Measurements from ENCODE around the gene LMTK2.

Gene LMTK2

GRCh38 chr7:98234429-98235147 is 127.9 kb downstream of the LMTK2 start:
- Histone ChIP-seq H3K79me2 (ENCODE audit: insufficient read depth, low read length) (no peaks in the 10 kb centered on the region), H3K9ac (ENCODE audit: low read length) (no peak overlapping the region), H4K20me1 (ENCODE audit: low read depth, low read length) (no peaks in the 10 kb centered on the region), H3K27me3 (ENCODE audit: low read length) (no peaks in the 10 kb centered on the region), H3K9me2 (replicated peaks; ENCODE audit: insufficient read depth, low read length) (no peaks in the 10 kb centered on the region), H2AFZ (ENCODE audit: low read depth, low read length, severe bottlenecking) (no peak overlapping the region), H3K27ac (ENCODE audit: low read depth, low read length) (no peak overlapping the region), H3K9me3 (ENCODE audit: insufficient read depth, low read length) (no peaks in the 10 kb centered on the region), H3F3A (ENCODE audit: insufficient read depth) (no peaks in the 10 kb centered on the region), H3K4me2 (ENCODE audit: low read depth, low read length, poor library complexity, severe bottlenecking) (no peak overlapping the region), H3K36me3 (ENCODE audit: low read length) (no peaks in the 10 kb centered on the region), H3K4me3 (ENCODE audit: insufficient read depth, low read length, poor library complexity, severe bottlenecking) (no peak overlapping the region)
- no peak for TF ChIP-seq CTCF (IDR thresholded peaks at IDR 0.05; ENCODE audit: insufficient read depth, low read length, poor library complexity, severe bottlenecking)
- TF ChIP-seq EZH2phosphoT487 (conservative IDR thresholded peaks at IDR 0.05; ENCODE audit: low read length) = no peak

GRCh38 chr7:98235901-98236300 is 129.2 kb downstream of the LMTK2 start:
- H4K20me1 ChIP-seq (ENCODE audit: low read depth, low read length) = no peaks in the 10 kb centered on the region
- H3K79me2 ChIP-seq (ENCODE audit: insufficient read depth, low read length) = no peaks in the 10 kb centered on the region
- H3K9me2 ChIP-seq (replicated peaks; ENCODE audit: insufficient read depth, low read length) = no peaks in the 10 kb centered on the region
- no peak overlapping the region for H3K4me2 ChIP-seq (ENCODE audit: low read depth, low read length, poor library complexity, severe bottlenecking)
- no peak overlapping the region for H3K9ac ChIP-seq (ENCODE audit: low read length)
- no peaks in the 10 kb centered on the region for H3K36me3 ChIP-seq (ENCODE audit: low read length)
- H3K27ac ChIP-seq (ENCODE audit: low read depth, low read length) = no peak overlapping the region
- H3F3A ChIP-seq (ENCODE audit: insufficient read depth) = no peaks in the 10 kb centered on the region
- no peak overlapping the region for H3K4me3 ChIP-seq (ENCODE audit: insufficient read depth, low read length, poor library complexity, severe bottlenecking)
- H3K27me3 ChIP-seq (ENCODE audit: low read length) = no peaks in the 10 kb centered on the region
- no peak overlapping the region for H2AFZ ChIP-seq (ENCODE audit: low read depth, low read length, severe bottlenecking)
- H3K9me3 ChIP-seq (ENCODE audit: insufficient read depth, low read length) = no peaks in the 10 kb centered on the region
- TF ChIP-seq EZH2phosphoT487 (conservative IDR thresholded peaks at IDR 0.05; ENCODE audit: low read length) (no peak), CTCF (IDR thresholded peaks at IDR 0.05; ENCODE audit: insufficient read depth, low read length, poor library complexity, severe bottlenecking) (no peak)

GRCh38 chr7:98236355-98237185 is 129.9 kb downstream of the LMTK2 start:
- no peak overlapping the region for H3K4me3 ChIP-seq (ENCODE audit: insufficient read depth, low read length, poor library complexity, severe bottlenecking)
- TF ChIP-seq EZH2phosphoT487 (conservative IDR thresholded peaks at IDR 0.05; ENCODE audit: low read length) (no peak), CTCF (IDR thresholded peaks at IDR 0.05; ENCODE audit: insufficient read depth, low read length, poor library complexity, severe bottlenecking) (no peak)
- no peak overlapping the region for H2AFZ ChIP-seq (ENCODE audit: low read depth, low read length, severe bottlenecking)
- H3K27ac ChIP-seq (ENCODE audit: low read depth, low read length) = no peak overlapping the region
- no peaks in the 10 kb centered on the region for H3K9me2 ChIP-seq (replicated peaks; ENCODE audit: insufficient read depth, low read length)
- H3K4me2 ChIP-seq (ENCODE audit: low read depth, low read length, poor library complexity, severe bottlenecking) = no peak overlapping the region
- no peaks in the 10 kb centered on the region for H3F3A ChIP-seq (ENCODE audit: insufficient read depth)
- H3K9me3 ChIP-seq (ENCODE audit: insufficient read depth, low read length) = no peaks in the 10 kb centered on the region
- H3K79me2 ChIP-seq (ENCODE audit: insufficient read depth, low read length) = no peaks in the 10 kb centered on the region
- no peaks in the 10 kb centered on the region for H3K36me3 ChIP-seq (ENCODE audit: low read length)
- H4K20me1 ChIP-seq (ENCODE audit: low read depth, low read length) = no peaks in the 10 kb centered on the region
- no peak overlapping the region for H3K9ac ChIP-seq (ENCODE audit: low read length)
- H3K27me3 ChIP-seq (ENCODE audit: low read length) = no peaks in the 10 kb centered on the region

All from SU-DHL-6 (cell line).